Upper lobe of left lung (tissue), 6 donors: ENCODE results near the gene PLA2G4D. TPM values are rescaled to one million over a fixed set of nuclear protein-coding genes. Genes with fewer than 3 reads are reported as not detected.
A peak's percentile ranks its signal among the peaks of the same experiment; 100 is the strongest.

Experiments used
- ATAC-seq, 2 donors: fragments of 200-7000 bp; cut with Tn5 transposase; one replicate each; pipeline ENCODE4 v1.9.1; 2022; ENCODE audit warnings: mild to moderate bottlenecking in 2 of 2, moderate library complexity in 2 of 2; ENCODE audit not compliant: low FRiP score in 2 of 2
- DNase-seq, 2 donors: peaks; one replicate each; pipeline ENCODE4 v3.0.0-alpha.2; 2019 to 2020
- H3K27ac ChIP-seq, 4 donors: fragments of 200-600 bp; sonication (generic); one replicate each; pipeline ENCODE4 v1.5.1; 2016 to 2019
- H3K27me3 ChIP-seq, 4 donors: fragments of 200-600 bp; sonication (generic); one replicate each; pipeline ENCODE4 v1.5.1; 2017 to 2019
- H3K36me3 ChIP-seq, 4 donors: fragments of 200-600 bp; sonication (generic); one replicate each; pipeline ENCODE4 v1.5.1; 2016 to 2019
- H3K4me1 ChIP-seq, 4 donors: fragments of 200-600 bp; sonication (generic); one replicate each; pipeline ENCODE4 v1.5.1; 2018 to 2019
- H3K4me3 ChIP-seq, 4 donors: fragments of 200-600 bp; sonication (generic); one replicate each; pipeline ENCODE4 v1.5.1; 2017 to 2019; ENCODE audit warnings: mild to moderate bottlenecking in 2 of 4, moderate library complexity in 1 of 4
- H3K9me3 ChIP-seq, 4 donors: fragments of 200-600 bp; sonication (generic); one replicate each; pipeline ENCODE4 v1.5.1; 2018 to 2019
- CTCF ChIP-seq, 6 experiments: fragments of 450-650 bp in 4 of 6; fragments of 200-600 bp in 2 of 6; sonication (generic) in 2 of 6; IDR thresholded peaks; one replicate each; pipeline ENCODE4 v1.5.1; 2016 to 2019; ENCODE audit warnings: antibody characterized with exemption in 6 of 6
- EP300 ChIP-seq, 4 donors: sonication (generic); formaldehyde crosslinking; IDR thresholded peaks; one replicate each; pipeline ENCODE4 v1.5.1; 2017; ENCODE audit warnings: antibody characterized with exemption in 4 of 4, control low read depth in 2 of 4
- POLR2A ChIP-seq, 4 donors: fragments of 450-650 bp; IDR thresholded peaks; one replicate each; pipeline ENCODE4 v1.5.1; 2016 to 2017; ENCODE audit warnings: antibody characterized with exemption in 4 of 4, mild to moderate bottlenecking in 2 of 4
- POLR2AphosphoS5 ChIP-seq, 2 donors: sonication (generic); formaldehyde crosslinking; IDR thresholded peaks; one replicate each; pipeline ENCODE4 v1.5.1; 2017; ENCODE audit warnings: antibody characterized with exemption in 2 of 2
- WGBS, 2 donors: methylation state at CpG; one replicate each; pipeline ENCODE4 v1.1.5; 2017 to 2018; 5-methylcytosine and 5-hydroxymethylcytosine counted together
- total RNA-seq, 6 donors: library from RNA; depleted of rRNA in 4 of 6; stranded (reverse); fragments of >200 nt in 4 of 6; gene quantifications; one replicate each; pipeline versions ENCODE4 v1.1.0 to v1.2.1, GENCODE V29; 2016 to 2021
- donor health status: DM: no; HTN: no; CAD: no; lungs with moderate emphysema.
- donor health status: DM: no; HTN: yes; CAD: no; lungs with severe emphysema.

The PLA2G4D gene
- total RNA-seq, 6 donors from 2014 or later: not detected

GRCh38 chr15:42140383-42141070 is 46.2 kb upstream of the PLA2G4D start:
- TF ChIP-seq CTCF (IDR thresholded peaks at IDR 0.05) (no peak), POLR2A (IDR thresholded peaks at IDR 0.05) (no peak), EP300 (IDR thresholded peaks at IDR 0.05) (no peak), POLR2AphosphoS5 (IDR thresholded peaks at IDR 0.05) (no peak)
- H3K27ac ChIP-seq: no peak overlapping the region
- ATAC-seq (no peak), DNase-seq (peak in 1 of 2 donors; percentile 39)
- H3K4me3 ChIP-seq: no peak overlapping the region
- H3K9me3 ChIP-seq: no peaks in the 10 kb centered on the region
- no peaks in the 10 kb centered on the region for H3K27me3 ChIP-seq
- no peaks in the 10 kb centered on the region for H3K4me1 ChIP-seq
- H3K36me3 ChIP-seq: peaks cover 0 to 3% (median 0%) of the 10 kb centered on the region in 4 donors
- WGBS, 2 donors: 86 to 92% methylated on average over 5 to 8 of the region's 8 CpGs

GRCh38 chr15:42139596-42139995 is 45.2 kb upstream of the PLA2G4D start:
- H3K4me3 ChIP-seq: no peak overlapping the region
- TF ChIP-seq POLR2A (IDR thresholded peaks at IDR 0.05) (peak in 1 of 4 donors; percentile 9), POLR2AphosphoS5 (IDR thresholded peaks at IDR 0.05) (no peak)
- DNase-seq: no peak
- H3K9me3 ChIP-seq: no peaks in the 10 kb centered on the region
- H3K36me3 ChIP-seq: peaks cover 0 to 3% (median 0%) of the 10 kb centered on the region in 4 donors
- no peak overlapping the region for H3K27ac ChIP-seq
- no peaks in the 10 kb centered on the region for H3K4me1 ChIP-seq
- no peak for ATAC-seq
- H3K27me3 ChIP-seq: no peaks in the 10 kb centered on the region
- WGBS, 2 donors: 71% methylated on average over 6 of the region's 6 CpGs

- Histone ChIP-seq H3K9me3 (no peaks in the 10 kb centered on the region), H3K27me3 (no peaks in the 10 kb centered on the region), H3K27ac (no peak overlapping the region), H3K4me3 (no peak overlapping the region), H3K4me1 (no peaks in the 10 kb centered on the region), H3K36me3 (peaks cover 0 to 3% (median 0%) of the 10 kb centered on the region in 4 donors)
- WGBS, 2 donors: 37 to 61% methylated on average over 3 of the region's 3 CpGs
- TF ChIP-seq CTCF (IDR thresholded peaks at IDR 0.05): no peak
- ATAC-seq (no peak), DNase-seq (peak in 1 of 2 donors; percentile 53)
Observed at GRCh38 chr15:42138968-42139386, 44.6 kb upstream of the PLA2G4D start.

GRCh38 chr15:42138411-42138810 is 44.0 kb upstream of the PLA2G4D start:
- Histone ChIP-seq H3K27ac (no peak overlapping the region), H3K4me1 (no peaks in the 10 kb centered on the region), H3K36me3 (peaks cover 0 to 3% (median 0%) of the 10 kb centered on the region in 4 donors), H3K27me3 (no peaks in the 10 kb centered on the region), H3K4me3 (no peak overlapping the region), H3K9me3 (no peaks in the 10 kb centered on the region)
- no peak for DNase-seq
- no peak for ATAC-seq
- peak in 1 of 4 donors; percentile 15 for TF ChIP-seq POLR2A (IDR thresholded peaks at IDR 0.05)
- TF ChIP-seq CTCF (IDR thresholded peaks at IDR 0.05): no peak
- WGBS, 2 donors: 84 to 86% methylated on average over 1 to 4 of the region's 4 CpGs

- WGBS, 2 donors: 52 to 55% methylated on average over 11 of the region's 11 CpGs
- Histone ChIP-seq H3K27me3 (no peaks in the 10 kb centered on the region), H3K4me3 (no peak overlapping the region), H3K4me1 (no peaks in the 10 kb centered on the region), H3K27ac (no peak overlapping the region), H3K36me3 (peaks cover 0 to 3% (median 0%) of the 10 kb centered on the region in 4 donors), H3K9me3 (no peaks in the 10 kb centered on the region)
- TF ChIP-seq CTCF (IDR thresholded peaks at IDR 0.05): peak in 4 of 6 experiments; percentile 39 to 48 (median 44)
- TF ChIP-seq EP300 (IDR thresholded peaks at IDR 0.05): no peak
- no peak for DNase-seq
- peak in 1 of 2 donors; percentile 35 for ATAC-seq
Observed at GRCh38 chr15:42137461-42138261, 43.3 kb upstream of the PLA2G4D start.
